Gastrocnemius medialis (tissue), 4 donors: ENCODE data around the gene LRRC1. TPM values are rescaled to one million over a fixed set of nuclear protein-coding genes. Genes with fewer than 3 reads are reported as not detected.
"Not testable (repeated sequence)": the region's sequence is repeated elsewhere in the genome, so short reads cannot be mapped to it uniquely, and the experiment has no call there.

Experiments
- ATAC-seq, 2 donors: fragments of 150-250 bp; one replicate each; pipeline ENCODE4 v1.9.1; 2016
- DNase-seq, 2 donors: peaks; one replicate each; pipeline ENCODE4 v3.0.0-alpha.2; 2019
- H3K27ac ChIP-seq, 4 donors: fragments of 200-600 bp; sonication (generic); 1 replicate in 1 of 4; 2 replicates in 3 of 4; pipeline ENCODE4 v1.5.1; 2016 to 2018; ENCODE audit warnings: mild to moderate bottlenecking in 2 of 4, moderate library complexity in 1 of 4
- H3K27me3 ChIP-seq, 3 donors: fragments of 200-600 bp; sonication (generic) in 2 of 3; 1 replicate in 1 of 3; 2 replicates in 2 of 3; pipeline versions ENCODE4 v1.5.1 to v1.6.0; 2016 to 2019; ENCODE audit warnings: mild to moderate bottlenecking in 1 of 3, moderate library complexity in 1 of 3
- H3K36me3 ChIP-seq, 2 donors: fragments of 200-600 bp; sonication (generic) in 1 of 2; one replicate each; pipeline ENCODE4 v1.5.1; 2017 to 2018
- H3K4me1 ChIP-seq, 2 donors: fragments of 200-600 bp; sonication (generic) in 1 of 2; one replicate each; pipeline ENCODE4 v1.5.1; 2016 to 2017; ENCODE audit warnings: mild to moderate bottlenecking in 2 of 2
- H3K4me3 ChIP-seq, 4 donors: fragments of 200-600 bp; sonication (generic) in 3 of 4; 1 replicate in 1 of 4; 2 replicates in 3 of 4; pipeline ENCODE4 v1.5.1; 2016 to 2019; ENCODE audit warnings: mild to moderate bottlenecking in 2 of 4
- H3K9me3 ChIP-seq, 3 donors: fragments of 200-600 bp; sonication (generic) in 2 of 3; 1 replicate in 1 of 3; 2 replicates in 2 of 3; pipeline ENCODE4 v1.5.1; 2016 to 2019
- CTCF ChIP-seq, 5 experiments: fragments of 450-650 bp in 3 of 5; fragments of 200-600 bp in 2 of 5; sonication (generic) in 2 of 5; IDR thresholded peaks in 4 of 5; conservative IDR thresholded peaks in 1 of 5; 1 replicate in 4 of 5; 2 replicates in 1 of 5; pipeline ENCODE4 v1.5.1; 2016 to 2019; ENCODE audit warnings: antibody characterized with exemption in 5 of 5, mild to moderate bottlenecking in 3 of 5, moderate library complexity in 3 of 5
- POLR2A ChIP-seq, 2 donors: fragments of 450-650 bp; IDR thresholded peaks; one replicate each; pipeline ENCODE4 v1.6.1; 2017; ENCODE audit warnings: antibody characterized with exemption in 2 of 2, mild to moderate bottlenecking in 2 of 2, moderate library complexity in 2 of 2
- in situ Hi-C, 4 donors: fragments of 200-750 bp; cut with MboI; loops; one replicate each; pipeline versions ENCODE4 v1.15.0 to v1.8.0; 2017; ENCODE audit warnings: low sequenced_read_pairs in 4 of 4
- intact Hi-C: fragments of 100-400 bp; cut with DNase I; formaldehyde crosslinking; loops from one replicate; pipeline ENCODE4 v1.15.1; 2023; ENCODE audit warnings: low total_unique reads
- total RNA-seq, 4 donors: library from RNA; depleted of rRNA; stranded (reverse); fragments of >200 nt; gene quantifications; one replicate each; pipeline versions ENCODE4 v1.1.0 to v1.2.3, GENCODE V29; 2016

The LRRC1 gene
- total RNA-seq, 4 donors from 2014 or later, result 0.67 to 8.5 (median 2.4) TPM

DNA sequence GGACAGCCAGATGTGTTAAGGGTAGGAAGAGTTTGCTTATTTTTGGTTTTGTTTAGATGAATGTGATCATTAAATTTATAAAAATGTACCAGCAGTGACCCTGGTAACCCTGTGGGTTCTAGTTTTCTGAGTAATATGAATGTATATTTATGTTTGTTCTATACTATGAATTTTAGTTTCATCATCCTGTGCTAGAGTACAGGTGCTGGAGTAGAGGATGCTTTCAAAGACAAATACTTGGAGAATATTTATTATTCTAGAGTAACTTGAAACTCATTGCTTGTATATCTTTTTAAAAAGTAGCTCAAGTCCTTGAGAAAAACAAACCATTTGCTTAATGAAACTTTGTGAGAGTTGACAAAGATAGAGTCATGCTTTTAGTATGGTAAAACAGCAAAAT, 7.8 kb downstream of the LRRC1 start:
- intact Hi-C loops (no loop called here), in situ Hi-C loops (no loop called here)
- peaks cover 0 to 2% (median 0%) of the 10 kb centered on the region in 3 donors for H3K27me3 ChIP-seq
- no peak overlapping the region for H3K4me3 ChIP-seq
- no peaks in the 10 kb centered on the region for H3K36me3 ChIP-seq
- H3K9me3 ChIP-seq, result no peaks in the 10 kb centered on the region
- no peak overlapping the region for H3K27ac ChIP-seq
- TF ChIP-seq CTCF (IDR thresholded peaks at IDR 0.05 in 4 of 5, conservative IDR thresholded peaks at IDR 0.05 in 1 of 5), result no peak
- no peak for TF ChIP-seq POLR2A (IDR thresholded peaks at IDR 0.05)
- no peaks in the 10 kb centered on the region for H3K4me1 ChIP-seq
- ATAC-seq, result no peak
- DNase-seq, result no peak

- in situ Hi-C loops (no loop called here), intact Hi-C loops (no loop called here)
- no peaks in the 10 kb centered on the region for H3K4me1 ChIP-seq
- H3K4me3 ChIP-seq, result no peak overlapping the region
- no peaks in the 10 kb centered on the region for H3K36me3 ChIP-seq
- H3K27ac ChIP-seq, result no peak overlapping the region
- no peaks in the 10 kb centered on the region for H3K9me3 ChIP-seq
- TF ChIP-seq POLR2A (IDR thresholded peaks at IDR 0.05) (no peak), CTCF (IDR thresholded peaks at IDR 0.05 in 4 of 5, conservative IDR thresholded peaks at IDR 0.05 in 1 of 5) (no peak)
- ATAC-seq, result no peak
- DNase-seq, result no peak
- peaks cover 0 to 2% (median 0%) of the 10 kb centered on the region in 3 donors for H3K27me3 ChIP-seq
These were observed 8.5 kb downstream of the LRRC1 start for GRCh38 chr6:53803081-53803860.

- Histone ChIP-seq H3K36me3 (no peaks in the 10 kb centered on the region), H3K27me3 (no peaks in the 10 kb centered on the region), H3K4me1 (no peaks in the 10 kb centered on the region), H3K4me3 (no peak overlapping the region), H3K27ac (no peak overlapping the region), H3K9me3 (no peaks in the 10 kb centered on the region)
- ATAC-seq (no peak), DNase-seq (no peak)
- intact Hi-C loops, result no loop called here
- in situ Hi-C loops, result no loop called here
- TF ChIP-seq POLR2A (IDR thresholded peaks at IDR 0.05) (no peak), CTCF (IDR thresholded peaks at IDR 0.05 in 4 of 5, conservative IDR thresholded peaks at IDR 0.05 in 1 of 5) (no peak)
These were observed 10.2 kb downstream of the LRRC1 start for GRCh38 chr6:53805016-53805415.

DNA sequence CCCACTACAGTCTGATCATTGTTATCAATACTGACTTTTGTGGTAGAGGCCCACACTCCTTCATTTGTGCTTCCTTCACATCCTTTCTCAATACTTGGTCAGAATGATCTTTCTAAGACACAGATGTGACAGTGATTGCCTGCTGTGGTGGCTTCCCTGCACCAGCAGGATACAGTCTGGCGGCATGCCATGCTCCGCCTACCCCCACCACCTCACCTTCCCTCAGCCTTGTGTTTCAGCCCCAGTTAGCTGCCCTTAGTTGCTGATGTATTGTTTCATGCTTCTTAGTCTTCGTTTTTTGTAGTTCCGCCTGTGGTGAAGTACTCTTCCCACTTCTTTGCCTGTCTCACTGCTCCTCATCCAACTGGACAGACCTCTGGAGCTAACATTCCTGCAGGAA, 10.9 kb downstream of the LRRC1 start:
- Histone ChIP-seq H3K27me3 (no peaks in the 10 kb centered on the region), H3K9me3 (no peaks in the 10 kb centered on the region), H3K4me1 (no peaks in the 10 kb centered on the region), H3K36me3 (no peaks in the 10 kb centered on the region), H3K4me3 (no peak overlapping the region), H3K27ac (no peak overlapping the region)
- in situ Hi-C loops, result no loop called here
- TF ChIP-seq CTCF (IDR thresholded peaks at IDR 0.05 in 4 of 5, conservative IDR thresholded peaks at IDR 0.05 in 1 of 5) (no peak), POLR2A (IDR thresholded peaks at IDR 0.05) (no peak)
- ATAC-seq, result no peak
- DNase-seq, result no peak
- intact Hi-C loops, result no loop called here

DNA sequence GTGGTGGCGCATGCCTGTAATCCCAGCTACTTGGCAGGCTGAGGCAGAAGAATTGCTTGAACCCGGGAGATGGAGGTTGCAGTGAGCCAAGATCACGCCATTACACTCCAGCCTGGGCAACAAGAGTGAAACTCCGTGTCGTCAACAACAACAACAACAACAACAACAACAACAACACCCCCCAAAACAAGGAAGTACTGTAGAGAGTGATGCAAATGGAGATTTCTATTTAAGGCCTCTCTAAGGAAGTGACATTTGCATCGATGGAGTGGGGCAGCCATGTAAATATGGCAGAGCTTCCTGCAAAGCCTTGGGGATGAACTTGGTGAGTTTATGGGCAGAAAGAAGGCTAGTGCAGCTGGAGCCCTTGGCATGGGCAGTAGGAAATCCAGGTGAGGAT, 12.8 kb downstream of the LRRC1 start:
- H3K4me3 ChIP-seq, in situ Hi-C loops, H3K4me1 ChIP-seq, H3K27me3 ChIP-seq, ATAC-seq, H3K36me3 ChIP-seq, H3K27ac ChIP-seq, DNase-seq, H3K9me3 ChIP-seq, intact Hi-C loops: not testable (repeated sequence)
